ENCODE data around the gene HES3.
A peak's percentile ranks its signal among the peaks of the same experiment; 100 is the strongest.

The HES3 gene

GRCh38 chr1:6265151-6265550 is 21.2 kb downstream of the HES3 start:
- DNase-seq, result no peak

- no peak for DNase-seq
Observed at GRCh38 chr1:6266641-6267040, 22.7 kb downstream of the HES3 start.

- DNase-seq, result peak; percentile 30
Observed at GRCh38 chr1:6267686-6268322, 23.8 kb downstream of the HES3 start.

GRCh38 chr1:6268415-6268814 is 24.4 kb downstream of the HES3 start:
- DNase-seq, result no peak

GRCh38 chr1:6269296-6269695 is 25.3 kb downstream of the HES3 start:
- no peak for DNase-seq

- DNase-seq, result no peak
Observed at GRCh38 chr1:6269720-6270400, 25.9 kb downstream of the HES3 start.

- DNase-seq, result no peak
Observed at GRCh38 chr1:6270401-6270800, 26.4 kb downstream of the HES3 start.

- DNase-seq, result no peak
Observed at GRCh38 chr1:6271006-6271405, 27.0 kb downstream of the HES3 start.

GRCh38 chr1:6271554-6271953 is 27.6 kb downstream of the HES3 start:
- peak; percentile 17 for DNase-seq

GRCh38 chr1:6272452-6272851 is 28.5 kb downstream of the HES3 start:
- DNase-seq, result no peak

- DNase-seq, result no peak
Observed at GRCh38 chr1:6272868-6273267, 28.9 kb downstream of the HES3 start.

GRCh38 chr1:6273380-6273891 is 29.5 kb downstream of the HES3 start:
- peak; percentile 67 for DNase-seq

GRCh38 chr1:6274102-6274501 is 30.1 kb downstream of the HES3 start:
- DNase-seq, result no peak

GRCh38 chr1:6274622-6275139 is 30.7 kb downstream of the HES3 start:
- DNase-seq, result no peak

GRCh38 chr1:6275826-6276782 is 32.1 kb downstream of the HES3 start:
- DNase-seq, result peak; percentile 51

- no peak for DNase-seq
Observed at GRCh38 chr1:6276811-6277555, 33.0 kb downstream of the HES3 start.

- no peak for DNase-seq
Observed at GRCh38 chr1:6278263-6278662, 34.3 kb downstream of the HES3 start.

GRCh38 chr1:6279066-6279465 is 35.1 kb downstream of the HES3 start:
- no peak for DNase-seq

GRCh38 chr1:6279613-6280383 is 35.8 kb downstream of the HES3 start:
- no peak for DNase-seq

- no peak for DNase-seq
Observed at GRCh38 chr1:6280761-6281451, 36.9 kb downstream of the HES3 start.

Data from EL (cell line).